Coronary artery (tissue), 2 donors: ENCODE data around the gene FOXK1.

Source experiments
- DNase-seq: peaks from one replicate; pipeline ENCODE4 v3.0.0-alpha.2; 2017; ENCODE audit warnings: low spot score
- H3K27ac ChIP-seq, 2 donors: fragments of 200-600 bp; sonication (generic); one replicate each; pipeline ENCODE4 v1.5.1; 2016 to 2019
- H3K4me3 ChIP-seq: fragments of 200-600 bp; sonication (generic); 2 replicates; pipeline ENCODE4 v1.5.1; 2016; ENCODE audit warnings: mild to moderate bottlenecking, moderate library complexity
- TF ChIP-seq, protein P1 (sequence below): fragments of 200-600 bp; sonication (generic); IDR thresholded peaks from one replicate; pipeline ENCODE4 v1.5.1; 2019; ENCODE audit warnings: antibody characterized with exemption

Gene FOXK1

DNA sequence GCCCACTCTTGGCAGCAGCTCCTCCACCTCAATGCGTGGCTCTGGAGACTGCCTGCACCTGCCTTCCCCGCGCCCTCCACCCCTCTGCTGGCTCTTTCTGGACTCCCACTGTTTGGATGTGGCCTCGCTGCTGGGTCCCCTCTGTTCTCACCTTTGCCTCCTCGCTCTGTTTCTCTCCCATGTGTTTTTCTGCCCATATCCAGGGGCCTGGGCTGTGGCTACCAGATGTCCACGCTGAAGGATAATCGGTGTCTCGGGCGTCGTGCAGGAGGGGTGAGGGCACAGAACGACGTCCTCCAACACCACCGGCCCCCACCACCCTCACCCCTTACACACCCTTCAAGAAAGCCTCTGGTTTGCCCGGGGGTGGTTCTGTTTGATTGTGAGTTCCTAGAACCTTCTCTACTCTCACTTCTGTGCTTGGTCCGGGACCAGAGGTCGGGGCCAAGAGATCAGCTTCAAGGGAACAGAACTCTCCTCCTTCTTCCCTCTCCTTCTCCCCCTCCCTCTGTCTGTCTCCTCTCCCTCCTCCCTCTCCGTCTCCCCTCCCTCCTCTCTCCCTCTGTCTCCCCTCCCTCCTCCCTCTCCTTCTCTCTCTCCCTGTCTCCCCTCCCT, 125.0 kb downstream of the FOXK1 start:
- Histone ChIP-seq H3K4me3 (no peak overlapping the region), H3K27ac (peak overlapping the region in 1 of 2 donors; percentile 9)
- TF ChIP-seq, protein P1, sequence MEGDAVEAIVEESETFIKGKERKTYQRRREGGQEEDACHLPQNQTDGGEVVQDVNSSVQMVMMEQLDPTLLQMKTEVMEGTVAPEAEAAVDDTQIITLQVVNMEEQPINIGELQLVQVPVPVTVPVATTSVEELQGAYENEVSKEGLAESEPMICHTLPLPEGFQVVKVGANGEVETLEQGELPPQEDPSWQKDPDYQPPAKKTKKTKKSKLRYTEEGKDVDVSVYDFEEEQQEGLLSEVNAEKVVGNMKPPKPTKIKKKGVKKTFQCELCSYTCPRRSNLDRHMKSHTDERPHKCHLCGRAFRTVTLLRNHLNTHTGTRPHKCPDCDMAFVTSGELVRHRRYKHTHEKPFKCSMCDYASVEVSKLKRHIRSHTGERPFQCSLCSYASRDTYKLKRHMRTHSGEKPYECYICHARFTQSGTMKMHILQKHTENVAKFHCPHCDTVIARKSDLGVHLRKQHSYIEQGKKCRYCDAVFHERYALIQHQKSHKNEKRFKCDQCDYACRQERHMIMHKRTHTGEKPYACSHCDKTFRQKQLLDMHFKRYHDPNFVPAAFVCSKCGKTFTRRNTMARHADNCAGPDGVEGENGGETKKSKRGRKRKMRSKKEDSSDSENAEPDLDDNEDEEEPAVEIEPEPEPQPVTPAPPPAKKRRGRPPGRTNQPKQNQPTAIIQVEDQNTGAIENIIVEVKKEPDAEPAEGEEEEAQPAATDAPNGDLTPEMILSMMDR: no peak
- DNase-seq: no peak

DNA sequence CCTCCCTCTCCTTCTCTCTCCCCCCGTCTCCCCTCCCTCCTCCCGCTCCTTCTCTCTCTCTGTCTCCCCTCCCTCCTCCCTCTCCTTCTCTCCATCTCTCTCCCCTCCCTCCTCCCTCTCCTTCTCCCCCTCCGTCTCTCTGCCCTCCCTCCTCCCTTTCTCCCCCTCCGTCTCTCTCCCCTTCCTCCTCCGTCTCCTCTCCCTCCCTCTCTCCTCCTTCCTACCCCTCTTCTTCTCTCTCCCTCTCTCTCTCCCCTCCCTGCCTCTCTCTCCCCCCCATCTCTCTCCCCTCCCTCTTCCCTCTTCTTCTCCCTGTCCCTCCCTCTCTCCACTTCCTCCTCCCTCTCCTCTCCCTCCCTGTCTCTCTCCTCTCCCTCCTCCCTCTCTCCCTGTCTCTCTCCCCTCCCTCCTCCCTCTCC, 125.5 kb downstream of the FOXK1 start:
- Histone ChIP-seq H3K4me3 (no peak overlapping the region), H3K27ac (peak overlapping the region in 1 of 2 donors; percentile 9)
- TF ChIP-seq, protein P1: no peak
- DNase-seq: no peak

DNA sequence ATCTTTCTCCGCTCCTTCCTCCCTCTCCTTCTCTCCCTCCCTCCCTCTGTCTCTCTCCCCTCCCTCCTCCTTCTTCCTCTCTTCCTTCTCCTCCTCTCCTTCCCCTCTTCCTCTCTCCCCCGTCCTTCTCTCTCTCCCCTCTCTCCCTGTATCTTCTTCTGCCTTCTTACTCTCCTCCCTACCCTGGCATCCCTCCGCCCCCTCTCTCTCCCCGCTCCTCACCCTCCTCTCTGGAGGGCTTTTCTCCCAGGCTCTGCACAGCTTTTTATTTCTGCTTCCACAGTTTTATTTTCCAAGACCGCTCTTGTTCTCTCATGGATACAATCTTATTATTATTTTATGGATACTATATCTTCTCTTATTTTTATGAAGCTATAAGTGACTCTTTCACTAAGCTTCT, 125.9 kb downstream of the FOXK1 start:
- no peak for DNase-seq
- no peak overlapping the region for H3K4me3 ChIP-seq
- H3K27ac ChIP-seq: no peak overlapping the region
- TF ChIP-seq, protein P1: no peak

DNA sequence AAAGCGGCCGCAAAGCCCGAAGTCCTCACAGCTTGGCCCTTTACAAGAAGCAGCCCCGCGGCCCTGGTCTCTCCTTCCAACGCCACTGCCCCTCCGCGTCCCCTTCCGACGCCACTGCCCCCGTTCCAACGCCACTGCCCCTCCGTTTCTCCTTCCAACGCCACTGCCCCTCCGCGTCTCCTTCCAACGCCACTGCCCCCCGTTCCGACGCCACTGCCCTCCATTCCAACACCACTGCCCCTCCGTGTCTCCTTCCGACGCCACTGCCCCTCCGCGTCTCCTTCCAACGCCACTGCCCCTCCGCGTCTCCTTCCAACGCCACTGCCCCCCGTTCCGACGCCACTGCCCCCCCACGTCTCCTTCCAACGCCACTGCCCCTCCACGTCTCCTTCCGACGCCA, 126.5 kb downstream of the FOXK1 start:
- no peak overlapping the region for H3K27ac ChIP-seq

DNA sequence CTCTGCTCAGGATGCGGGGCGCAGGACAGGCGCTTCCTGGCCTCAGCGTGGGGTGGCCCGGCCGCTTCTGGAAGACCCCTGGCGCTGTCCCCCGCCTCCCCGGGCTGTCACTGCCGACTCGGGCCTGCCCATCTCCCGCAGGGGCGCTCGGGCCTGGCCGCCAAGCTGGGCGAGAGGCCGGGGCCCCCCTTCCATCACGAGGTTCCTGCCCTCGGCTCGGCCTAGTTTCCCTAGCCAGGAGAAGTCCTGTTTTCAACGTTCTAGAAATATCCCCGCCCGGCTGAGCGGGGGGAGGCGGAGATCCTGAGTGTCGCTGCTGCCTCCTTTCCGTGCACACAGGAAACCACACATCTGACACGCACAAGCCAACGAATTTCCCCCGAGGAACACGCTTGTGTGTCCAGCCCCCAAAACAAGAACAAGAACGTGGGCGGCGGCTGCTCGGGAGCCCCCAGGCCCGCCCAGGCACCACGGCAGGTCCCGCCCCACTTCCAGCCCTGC, 127.0 kb downstream of the FOXK1 start:
- TF ChIP-seq, protein P1: no peak
- H3K4me3 ChIP-seq: peak overlapping the region; percentile 50
- no peak for DNase-seq
- H3K27ac ChIP-seq: peak overlapping the region in 1 of 2 donors; percentile 62

More for the DNA sequence above, 126.5 kb downstream of the FOXK1 start:
- no peak for DNase-seq
- TF ChIP-seq, protein P1: no peak
- no peak overlapping the region for H3K4me3 ChIP-seq

DNA sequence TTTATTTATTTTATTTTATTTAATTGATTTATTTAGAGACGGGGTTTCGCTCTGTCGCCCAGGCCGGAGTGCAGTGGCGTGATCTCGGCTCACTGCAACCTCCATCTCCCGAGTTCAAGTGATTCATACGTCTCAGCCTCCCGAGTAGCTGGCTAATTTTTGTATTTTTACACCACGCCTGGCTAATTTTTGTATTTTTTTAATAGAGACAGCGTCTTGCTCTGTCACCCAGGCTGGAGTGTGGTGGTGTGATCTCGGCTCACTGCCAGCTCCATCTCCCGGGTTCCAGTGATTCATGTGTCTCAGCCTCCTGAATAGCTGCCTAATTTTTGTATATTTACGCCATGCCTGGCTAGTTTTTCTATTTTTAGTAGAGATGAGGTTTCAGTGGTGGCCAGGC, 127.6 kb downstream of the FOXK1 start:
- TF ChIP-seq, protein P1: no peak
- DNase-seq: no peak
- no peak overlapping the region for H3K4me3 ChIP-seq
- H3K27ac ChIP-seq: no peak overlapping the region

DNA sequence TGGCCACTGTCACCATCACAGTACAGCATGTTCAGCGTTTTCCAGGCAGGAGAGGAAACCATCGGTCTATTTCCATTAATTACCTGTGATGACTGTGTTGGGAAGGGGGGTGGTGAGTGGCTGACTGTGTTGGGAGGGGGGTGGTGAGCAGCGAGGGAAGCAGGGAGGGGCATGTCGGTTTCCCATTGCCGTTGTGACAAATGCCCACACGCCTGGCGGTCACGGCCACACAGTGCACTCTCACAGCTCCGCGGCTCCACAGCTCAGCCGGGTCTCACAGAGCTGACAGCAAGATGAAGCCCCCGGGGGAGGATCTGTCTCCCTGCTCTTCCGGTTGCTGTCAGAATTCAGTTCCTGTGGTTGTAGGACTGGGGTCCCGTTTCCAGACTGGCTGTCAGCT, 132.3 kb downstream of the FOXK1 start:
- TF ChIP-seq, protein P1: no peak
- no peak overlapping the region for H3K27ac ChIP-seq
- H3K4me3 ChIP-seq: no peak overlapping the region
- no peak for DNase-seq
